Activated naive CD8-positive, alpha-beta T cell treated with anti-CD3 and anti-CD28 coated beads, Interleukin-2, amount 50 U/mL, for 24 hours (primary cell): ENCODE measurements around the gene CRYGN.

ENCODE experiments used
- ATAC-seq: fragments of 150-1000 bp; cut with Tn5 transposase; one replicate; pipeline ENCODE4 v1.10.0; 2021
- DNase-seq: peaks from one replicate; pipeline ENCODE4 v3.0.0; 2021
- H3K27ac Mint-ChIP-seq: one replicate; pipeline ENCODE4 v1.8.0; 2021; ENCODE audit warnings: mild to moderate bottlenecking, mixed read lengths
- H3K27me3 Mint-ChIP-seq: one replicate; pipeline ENCODE4 v1.8.0; 2021; ENCODE audit warnings: mixed read lengths
- H3K36me3 Mint-ChIP-seq: one replicate; pipeline ENCODE4 v1.8.0; 2021; ENCODE audit warnings: low read depth, mixed read lengths
- H3K4me1 Mint-ChIP-seq: one replicate; pipeline ENCODE4 v1.8.0; 2021; ENCODE audit warnings: mixed read lengths
- H3K4me3 Mint-ChIP-seq: one replicate; pipeline ENCODE4 v1.8.0; 2021; ENCODE audit warnings: mild to moderate bottlenecking, moderate library complexity, mixed read lengths
- H3K9me3 Mint-ChIP-seq: one replicate; pipeline ENCODE4 v1.8.0; 2021; ENCODE audit warnings: mixed read lengths

CRYGN gene, protein sequence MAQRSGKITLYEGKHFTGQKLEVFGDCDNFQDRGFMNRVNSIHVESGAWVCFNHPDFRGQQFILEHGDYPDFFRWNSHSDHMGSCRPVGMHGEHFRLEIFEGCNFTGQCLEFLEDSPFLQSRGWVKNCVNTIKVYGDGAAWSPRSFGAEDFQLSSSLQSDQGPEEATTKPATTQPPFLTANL

DNA sequence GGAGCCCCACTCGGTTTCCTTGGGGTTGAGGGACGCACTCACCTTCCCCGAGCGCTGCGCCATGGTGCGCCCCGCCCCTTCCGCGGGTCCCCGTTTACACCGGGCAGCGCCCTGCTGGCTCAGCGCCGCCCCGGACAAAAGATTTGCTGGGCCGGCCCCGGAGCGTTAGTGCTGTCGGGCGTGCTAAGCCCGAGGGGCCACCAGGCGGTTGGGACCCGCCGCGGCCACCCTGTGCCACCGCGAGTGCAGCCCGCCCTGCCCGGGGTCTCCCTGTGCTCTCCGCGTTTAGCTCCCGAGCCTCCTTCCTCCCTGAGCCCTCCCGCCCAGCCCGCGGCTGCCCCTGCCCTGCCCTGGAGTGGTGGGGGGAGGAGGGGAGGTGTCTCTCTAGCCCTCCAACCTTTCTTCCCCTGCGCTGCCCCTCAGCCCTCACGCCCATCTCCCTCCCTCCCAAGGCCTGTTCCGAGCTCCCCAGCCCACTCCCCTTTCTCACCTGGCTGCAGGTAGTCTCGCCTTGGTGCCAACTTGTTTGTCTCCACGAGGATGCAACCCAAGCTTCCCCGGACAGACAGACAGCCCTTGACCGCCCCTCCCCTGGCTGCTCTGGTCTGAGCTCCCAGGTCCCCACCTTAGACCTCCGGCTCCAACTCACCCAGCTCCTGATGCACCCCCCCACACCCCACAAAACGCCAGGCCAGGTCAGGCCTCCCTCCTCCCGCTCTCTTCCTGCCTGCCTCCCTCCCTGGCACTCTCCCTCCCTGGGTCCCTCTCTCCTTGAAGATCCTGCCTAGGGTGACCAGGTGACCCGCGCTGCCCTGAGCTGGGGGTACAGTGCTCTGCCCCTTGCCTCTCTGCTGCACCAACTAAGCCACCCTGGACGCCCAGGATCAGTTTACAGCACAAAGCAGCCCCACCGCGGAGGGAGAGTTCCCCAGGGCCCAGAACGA lies at the start of gene CRYGN:
Gene CRYGN (minus strand): TSS at position 287 of the 944 bp plus-strand sequence. CDS start 224 bp downstream, at position 63.
- Mint-ChIP-seq H3K4me1 (peaks cover 26% of the 10 kb centered on the region), H3K4me3 (peak within 1 kb of the TSS; percentile 38), H3K27ac (no peak within 1 kb of the TSS), H3K36me3 (no peaks in the 10 kb centered on the region), H3K27me3 (no peaks in the 10 kb centered on the region), H3K9me3 (no peaks in the 10 kb centered on the region)
- ATAC-seq (peak; percentile 17), DNase-seq (peak; percentile 19)

DNA sequence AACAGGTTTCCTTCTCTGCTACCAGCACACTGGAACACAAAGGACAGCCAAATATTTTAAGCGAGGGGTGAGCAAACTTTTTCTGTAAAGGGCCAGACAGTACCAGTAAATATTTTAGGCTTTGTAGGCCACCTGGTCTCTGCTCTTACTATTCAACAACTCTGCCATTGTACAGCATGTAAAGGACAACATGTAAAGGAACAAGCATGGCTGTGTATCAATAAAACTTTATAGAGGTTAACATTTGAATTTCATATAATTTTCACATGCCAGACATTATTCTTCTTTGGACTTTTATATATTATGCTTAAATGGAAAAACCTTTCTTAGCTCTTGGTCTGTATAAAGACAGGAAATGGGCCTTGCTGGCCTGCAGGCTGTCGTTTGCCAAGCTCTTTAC lies 49.6 kb upstream of the CRYGN start:
- H3K27ac Mint-ChIP-seq: no peak overlapping the region
- peaks cover 39% of the 10 kb centered on the region for H3K36me3 Mint-ChIP-seq
- no peaks in the 10 kb centered on the region for H3K27me3 Mint-ChIP-seq
- H3K9me3 Mint-ChIP-seq: no peaks in the 10 kb centered on the region
- ATAC-seq (no peak), DNase-seq (no peak)
- H3K4me3 Mint-ChIP-seq: no peak overlapping the region
- peaks cover 34% of the 10 kb centered on the region for H3K4me1 Mint-ChIP-seq

DNA sequence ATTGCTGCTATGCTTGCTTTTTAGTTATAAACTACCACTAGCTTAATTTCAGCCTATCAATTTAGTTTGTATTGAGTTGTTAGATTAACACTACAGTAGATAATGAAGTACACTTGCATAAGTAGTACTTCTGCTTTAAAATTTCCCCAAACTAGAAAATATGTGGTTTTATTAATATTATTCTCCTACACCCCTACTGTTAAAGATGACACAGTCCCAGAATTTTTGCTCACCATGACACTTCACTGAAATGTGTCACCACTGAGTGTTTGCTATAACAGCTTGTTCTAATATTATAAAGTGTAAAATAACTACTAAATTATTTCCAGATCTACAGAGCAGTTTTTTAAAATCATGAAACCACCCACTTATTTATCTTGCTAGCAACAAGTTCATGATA lies 48.2 kb upstream of the CRYGN start:
- DNase-seq (no peak), ATAC-seq (no peak)
- H3K27me3 Mint-ChIP-seq: no peaks in the 10 kb centered on the region
- H3K27ac Mint-ChIP-seq: no peak overlapping the region
- H3K9me3 Mint-ChIP-seq: no peaks in the 10 kb centered on the region
- H3K4me3 Mint-ChIP-seq: no peak overlapping the region
- H3K36me3 Mint-ChIP-seq: peaks cover 49% of the 10 kb centered on the region
- H3K4me1 Mint-ChIP-seq: peaks cover 25% of the 10 kb centered on the region

DNA sequence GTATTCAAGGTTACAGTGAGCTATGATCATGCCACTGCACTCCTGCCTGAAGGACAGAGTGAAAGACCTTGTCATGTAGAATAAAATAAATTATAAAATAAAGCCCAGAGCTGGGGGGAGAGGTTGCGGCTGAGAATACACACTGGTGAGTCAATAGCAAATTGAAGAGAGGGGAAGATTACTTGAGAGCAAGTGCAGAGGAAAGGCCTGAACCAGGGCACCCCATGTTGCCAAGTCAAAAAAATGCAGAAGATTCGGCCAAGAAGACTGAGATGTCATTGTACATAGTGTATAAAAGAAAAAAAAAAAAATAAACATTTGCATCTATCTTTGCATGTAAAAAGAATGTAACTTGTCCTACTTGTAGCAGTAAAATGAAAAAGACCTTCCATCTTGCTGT lies 47.3 kb upstream of the CRYGN start:
- Mint-ChIP-seq H3K27me3 (no peaks in the 10 kb centered on the region), H3K4me3 (no peak overlapping the region), H3K4me1 (peaks cover 25% of the 10 kb centered on the region), H3K27ac (no peak overlapping the region), H3K36me3 (peaks cover 54% of the 10 kb centered on the region), H3K9me3 (no peaks in the 10 kb centered on the region)
- ATAC-seq: no peak
- DNase-seq: no peak

DNA sequence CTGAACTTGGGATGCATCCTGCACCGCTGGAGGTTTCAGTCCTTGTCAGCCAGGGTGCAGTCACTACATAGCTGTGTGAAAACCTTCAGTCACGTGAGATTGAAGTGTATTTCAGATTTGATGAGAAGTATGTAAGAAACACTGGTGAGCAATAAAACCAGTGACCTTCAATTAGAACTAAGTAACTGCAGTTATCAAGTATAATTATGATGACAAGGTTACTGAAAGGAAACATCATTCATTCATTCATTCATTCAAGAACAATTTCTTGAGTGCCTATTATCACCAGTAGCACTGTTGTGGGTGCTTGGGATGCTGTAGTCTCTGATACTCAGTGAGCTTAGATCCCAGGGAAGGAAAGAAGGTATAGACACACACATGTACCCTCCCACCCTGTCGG lies 46.1 kb upstream of the CRYGN start:
- DNase-seq (no peak), ATAC-seq (no peak)
- H3K36me3 Mint-ChIP-seq: peaks cover 57% of the 10 kb centered on the region
- no peak overlapping the region for H3K4me3 Mint-ChIP-seq
- H3K27me3 Mint-ChIP-seq: no peaks in the 10 kb centered on the region
- no peaks in the 10 kb centered on the region for H3K9me3 Mint-ChIP-seq
- no peak overlapping the region for H3K27ac Mint-ChIP-seq
- peaks cover 22% of the 10 kb centered on the region for H3K4me1 Mint-ChIP-seq

DNA sequence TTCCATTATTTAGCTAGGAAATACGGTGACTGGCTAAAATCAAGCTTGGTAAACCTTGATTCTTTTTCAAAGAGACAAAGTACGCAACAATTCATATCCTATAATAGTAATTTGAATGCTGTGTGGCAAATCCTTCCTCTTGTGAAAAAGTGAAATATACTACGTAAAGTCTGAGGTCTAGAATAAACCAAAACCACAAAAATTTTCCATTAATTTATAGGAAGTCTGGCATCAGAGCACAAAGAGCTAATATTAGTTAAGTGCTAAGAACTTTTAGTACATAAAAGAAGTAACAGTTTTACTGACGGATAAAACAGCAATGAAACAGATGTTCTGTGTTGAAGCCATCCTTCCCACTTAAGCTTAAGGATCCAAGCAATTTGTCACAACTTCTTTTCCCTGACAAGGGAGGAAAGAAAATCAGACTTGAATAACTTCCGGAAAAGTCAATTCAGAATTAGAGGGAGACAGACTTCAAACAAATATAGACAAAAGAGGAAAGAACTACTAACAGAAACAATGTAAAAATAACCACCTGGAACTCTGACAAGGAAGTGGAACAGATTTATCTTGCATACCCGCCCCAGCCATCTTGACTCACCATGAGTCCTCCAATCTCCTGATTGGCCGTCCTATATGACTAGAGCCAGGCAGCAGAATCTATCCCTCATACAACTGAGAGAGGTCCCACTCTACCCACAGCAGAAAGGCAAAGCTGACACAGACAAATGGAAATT lies 45.2 kb upstream of the CRYGN start:
- ATAC-seq: peak; percentile 95
- DNase-seq: peak; percentile 12
- Mint-ChIP-seq H3K27me3 (no peaks in the 10 kb centered on the region), H3K27ac (peak overlapping the region; percentile 49), H3K4me3 (no peak overlapping the region), H3K36me3 (peaks cover 53% of the 10 kb centered on the region), H3K9me3 (no peaks in the 10 kb centered on the region), H3K4me1 (peaks cover 22% of the 10 kb centered on the region)

DNA sequence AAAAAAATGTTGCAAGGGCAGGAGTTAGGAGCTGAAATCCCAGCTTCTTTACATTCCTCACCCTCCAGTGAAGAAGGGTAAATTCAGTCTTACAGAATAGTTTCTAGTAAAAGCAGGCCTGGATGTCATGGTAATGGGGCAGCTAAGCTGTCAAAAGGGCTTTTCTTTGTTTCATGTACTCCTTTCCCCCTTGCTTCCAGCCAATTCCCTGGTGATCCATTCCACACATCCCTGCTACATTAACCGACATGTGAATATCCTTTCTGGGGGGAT lies 43.7 kb upstream of the CRYGN start:
- Mint-ChIP-seq H3K4me1 (peaks cover 22% of the 10 kb centered on the region), H3K36me3 (peaks cover 57% of the 10 kb centered on the region), H3K27me3 (no peaks in the 10 kb centered on the region), H3K4me3 (no peak overlapping the region), H3K9me3 (no peaks in the 10 kb centered on the region), H3K27ac (no peak overlapping the region)
- ATAC-seq (no peak), DNase-seq (no peak)

DNA sequence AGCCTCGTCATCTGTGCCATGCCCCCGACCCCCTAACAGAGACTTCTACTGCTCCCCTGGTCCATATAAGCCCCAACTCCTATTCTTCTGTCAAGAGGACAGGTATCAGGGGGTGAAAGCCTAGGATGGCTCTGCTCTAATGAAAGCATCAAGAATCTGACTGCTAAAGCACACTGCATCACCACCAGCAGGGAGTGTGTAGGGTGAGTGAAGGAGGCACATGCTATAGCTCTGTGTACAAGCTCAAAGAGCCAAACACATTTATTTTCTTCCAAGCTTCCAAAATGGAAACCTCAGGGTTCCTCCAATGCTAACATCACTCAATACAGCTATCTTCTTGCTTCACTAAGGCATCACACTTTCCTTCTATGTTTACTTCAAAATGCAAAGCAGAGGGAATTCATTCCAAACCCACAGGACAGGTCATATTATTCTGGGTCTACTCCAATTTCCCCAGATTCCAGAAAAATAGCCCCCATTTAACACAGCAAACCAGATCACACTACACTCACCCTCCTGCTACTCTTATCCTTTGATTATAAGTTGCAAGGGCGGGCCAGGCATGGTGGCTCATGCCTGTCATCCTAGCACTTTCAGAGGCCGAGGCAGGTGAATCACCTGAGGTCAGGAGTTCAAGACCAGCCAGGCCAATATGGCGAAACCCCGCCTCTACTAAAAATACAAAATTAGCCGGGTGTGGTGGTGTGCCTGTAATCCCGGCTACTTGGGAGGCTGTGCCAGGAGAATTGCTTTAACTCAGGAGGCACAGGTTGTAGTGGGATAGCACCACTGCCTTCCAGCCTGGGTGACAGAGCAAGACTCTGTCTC lies 43.2 kb upstream of the CRYGN start:
- Mint-ChIP-seq H3K36me3 (peaks cover 52% of the 10 kb centered on the region), H3K9me3 (no peaks in the 10 kb centered on the region)

DNA sequence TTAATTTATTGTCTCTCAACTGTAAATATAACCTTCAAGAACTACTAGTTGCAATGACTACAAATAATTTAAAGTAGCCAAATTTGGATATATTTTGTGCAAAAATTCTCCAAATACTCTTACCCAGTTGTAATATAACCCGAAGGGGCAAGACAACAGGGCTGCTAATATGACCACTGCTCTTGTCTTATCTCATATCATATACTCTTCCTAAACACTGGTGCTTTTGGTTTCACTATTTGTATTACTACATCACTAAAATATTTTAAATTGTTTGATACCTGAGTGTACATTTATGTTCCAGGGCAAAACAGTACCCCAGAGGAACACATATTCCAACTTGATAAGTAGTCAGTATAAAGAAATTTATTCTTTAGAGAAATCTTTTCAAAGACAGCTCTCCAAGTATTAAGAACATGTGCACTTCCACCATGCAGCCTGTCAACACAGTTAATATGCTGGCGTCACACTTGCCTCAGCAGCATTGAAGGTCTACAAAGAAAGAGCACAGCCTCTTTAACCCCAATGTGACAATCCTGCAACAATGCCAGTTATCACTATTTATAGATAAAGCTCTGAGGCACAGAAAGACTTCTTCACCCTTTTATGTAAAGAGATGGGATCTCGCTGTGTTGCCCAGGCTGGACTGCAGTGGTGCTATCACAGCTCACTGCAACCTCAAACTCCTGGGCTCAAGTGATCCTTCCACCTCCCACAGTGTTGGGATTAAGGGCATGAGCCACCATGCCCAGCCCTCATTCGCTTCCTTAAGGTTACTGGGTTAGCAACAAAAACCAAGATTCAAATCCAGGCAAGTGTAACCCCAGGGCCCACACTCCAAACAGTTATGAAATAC lies 41.9 kb upstream of the CRYGN start:
- DNase-seq: no peak
- H3K27ac Mint-ChIP-seq: no peak overlapping the region
- no peaks in the 10 kb centered on the region for H3K27me3 Mint-ChIP-seq
- no peak for ATAC-seq
- H3K36me3 Mint-ChIP-seq: peaks cover 53% of the 10 kb centered on the region
- H3K9me3 Mint-ChIP-seq: no peaks in the 10 kb centered on the region
- no peak overlapping the region for H3K4me3 Mint-ChIP-seq
- peaks cover 22% of the 10 kb centered on the region for H3K4me1 Mint-ChIP-seq

More for the DNA sequence above, 43.2 kb upstream of the CRYGN start:
- Mint-ChIP-seq H3K4me1 (peaks cover 22% of the 10 kb centered on the region), H3K4me3 (no peak overlapping the region), H3K27ac (no peak overlapping the region), H3K27me3 (no peaks in the 10 kb centered on the region)
- DNase-seq (no peak), ATAC-seq (no peak)

DNA sequence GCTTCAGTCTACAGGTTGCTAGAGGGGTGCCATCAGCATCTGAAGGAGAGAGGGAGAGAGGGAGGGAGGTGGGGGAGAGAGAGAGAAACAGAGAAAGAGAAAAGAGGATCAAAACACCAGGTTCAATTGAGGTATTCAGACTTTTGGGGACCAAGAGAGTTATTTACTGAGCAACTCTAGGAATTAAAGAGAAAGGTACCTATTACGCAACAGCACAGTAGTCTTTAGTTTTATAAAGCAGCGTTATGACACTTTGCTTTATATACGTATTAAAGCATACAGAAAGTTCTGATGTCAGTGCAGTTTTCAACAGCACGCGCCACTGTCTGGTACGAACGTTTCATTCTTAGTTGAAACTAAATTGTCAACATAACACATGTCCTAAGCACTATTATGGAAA lies 37.9 kb upstream of the CRYGN start:
- Mint-ChIP-seq H3K27ac (no peak overlapping the region), H3K4me3 (no peak overlapping the region), H3K36me3 (peaks cover 37% of the 10 kb centered on the region), H3K9me3 (no peaks in the 10 kb centered on the region), H3K27me3 (no peaks in the 10 kb centered on the region), H3K4me1 (peaks cover 12% of the 10 kb centered on the region)
- DNase-seq (no peak), ATAC-seq (no peak)

DNA sequence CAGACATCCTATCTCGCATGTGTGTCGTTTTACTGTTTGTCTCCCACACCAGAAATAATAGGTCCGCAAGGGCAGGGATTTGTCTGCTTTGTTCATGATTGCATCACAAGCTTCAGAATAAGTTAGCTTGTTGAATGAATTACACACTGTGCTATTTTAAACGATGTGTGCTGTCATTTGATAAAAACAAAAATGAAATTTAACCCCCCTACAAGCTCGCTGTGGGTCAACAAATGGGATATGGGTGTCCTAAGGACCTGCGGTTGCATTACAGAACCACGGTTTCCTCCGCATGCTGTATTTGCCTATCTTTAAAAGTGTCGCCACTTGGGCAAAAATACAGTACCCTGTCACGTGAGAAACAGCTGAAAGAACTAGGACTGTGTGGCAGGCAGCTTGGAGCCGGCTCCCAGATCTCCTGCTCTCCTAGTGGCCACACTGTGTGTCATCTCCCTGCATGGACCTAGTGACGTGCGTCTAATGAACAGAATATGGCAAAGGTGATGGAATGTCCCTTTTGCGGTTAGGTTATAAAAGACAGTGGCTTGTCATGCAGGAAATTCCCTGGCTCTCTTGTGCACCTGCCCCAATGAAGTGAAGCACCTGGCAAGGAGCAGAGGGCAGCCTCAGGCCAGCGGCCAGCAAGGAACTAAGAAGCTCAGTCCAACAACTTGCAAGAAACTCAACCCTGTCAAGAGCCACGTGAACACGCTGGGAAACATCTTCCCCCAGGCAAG lies 32.9 kb upstream of the CRYGN start:
- H3K27ac Mint-ChIP-seq: peak overlapping the region; percentile 73
- DNase-seq: no peak
- no peaks in the 10 kb centered on the region for H3K27me3 Mint-ChIP-seq
- H3K36me3 Mint-ChIP-seq: peaks cover 63% of the 10 kb centered on the region
- H3K9me3 Mint-ChIP-seq: no peaks in the 10 kb centered on the region
- no peak for ATAC-seq
- peaks cover 37% of the 10 kb centered on the region for H3K4me1 Mint-ChIP-seq
- no peak overlapping the region for H3K4me3 Mint-ChIP-seq

DNA sequence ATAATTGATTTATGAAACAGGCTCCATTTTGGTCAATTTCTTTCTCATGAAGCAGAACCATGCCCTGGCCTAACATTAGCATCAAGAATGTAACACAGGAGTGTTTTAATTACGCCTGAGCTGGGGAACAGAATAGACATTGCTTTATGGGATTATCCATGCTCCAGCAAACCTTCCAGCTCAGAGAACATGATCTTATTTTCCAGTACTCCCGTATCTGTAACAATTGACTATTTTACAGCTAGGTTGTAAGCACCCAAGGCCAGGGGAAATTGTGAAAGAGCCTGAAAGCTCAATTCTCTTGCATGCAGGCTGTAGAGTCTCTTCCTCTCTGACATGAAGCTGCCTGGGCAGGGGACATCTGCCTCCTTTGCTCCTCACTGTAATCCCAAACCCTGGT lies 30.8 kb upstream of the CRYGN start:
- DNase-seq (no peak), ATAC-seq (no peak)
- Mint-ChIP-seq H3K27ac (no peak overlapping the region), H3K36me3 (peaks cover 73% of the 10 kb centered on the region), H3K4me1 (peaks cover 37% of the 10 kb centered on the region), H3K4me3 (no peak overlapping the region), H3K27me3 (no peaks in the 10 kb centered on the region), H3K9me3 (no peaks in the 10 kb centered on the region)

DNA sequence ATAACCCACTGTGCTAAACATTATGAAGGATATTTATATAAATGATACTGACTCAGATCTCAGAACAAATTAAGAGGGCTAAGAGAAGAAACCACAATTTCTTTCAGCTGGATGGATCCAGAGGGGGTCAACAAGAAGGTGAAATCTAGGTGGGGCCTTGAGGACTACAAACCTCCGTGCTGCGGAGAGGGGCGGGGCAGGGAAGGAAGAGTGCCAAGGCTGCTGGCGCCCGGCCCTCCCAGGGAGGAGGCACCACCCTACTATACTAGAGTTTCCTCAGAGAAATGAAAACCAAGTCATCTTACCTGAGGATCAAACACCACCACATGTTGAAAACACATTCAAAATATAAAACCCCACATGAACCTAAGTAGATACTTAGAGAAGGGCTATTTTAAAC lies 29.3 kb upstream of the CRYGN start:
- Mint-ChIP-seq H3K9me3 (peaks cover 5% of the 10 kb centered on the region), H3K27me3 (no peaks in the 10 kb centered on the region), H3K4me1 (peaks cover 37% of the 10 kb centered on the region), H3K4me3 (no peak overlapping the region), H3K27ac (no peak overlapping the region), H3K36me3 (peaks cover 83% of the 10 kb centered on the region)
- DNase-seq (no peak), ATAC-seq (no peak)
